HFFc6 (cell line): ENCODE results near the gene SPECC1L. TPM values are rescaled to one million over a fixed set of nuclear protein-coding genes. Genes with fewer than 3 reads are reported as not detected.
"Not testable (repeated sequence)": the region's sequence is repeated elsewhere in the genome, so short reads cannot be mapped to it uniquely, and the experiment has no call there.

ENCODE experiments used
- DNase-seq: peaks from one replicate; pipeline ENCODE4 v3.0.0-alpha.2; 2018
- H3K27ac Mint-ChIP-seq: 2 replicates; pipeline ENCODE4 v1.8.0; 2020; ENCODE audit warnings: mild to moderate bottlenecking, mixed read lengths
- H3K27me3 Mint-ChIP-seq: 2 replicates; pipeline ENCODE4 v1.8.0; 2021; ENCODE audit warnings: mild to moderate bottlenecking, moderate library complexity, mixed read lengths; ENCODE audit not compliant: insufficient read depth
- H3K36me3 Mint-ChIP-seq: 2 replicates; pipeline ENCODE4 v1.8.0; 2021; ENCODE audit warnings: low read depth, mixed read lengths
- H3K4me1 Mint-ChIP-seq: 2 replicates; pipeline ENCODE4 v1.8.0; 2020; ENCODE audit warnings: low read depth, mixed read lengths
- H3K4me3 Mint-ChIP-seq: 2 replicates; pipeline ENCODE4 v1.8.0; 2020; ENCODE audit warnings: mild to moderate bottlenecking, moderate library complexity, mixed read lengths
- H3K9me3 Mint-ChIP-seq: 2 replicates; pipeline ENCODE4 v1.8.0; 2020; ENCODE audit warnings: mild to moderate bottlenecking, mixed read lengths
- total RNA-seq, 6 experiments: library from RNA; stranded (reverse); fragmentation: NEBNext Ultra II Directional; extraction: Animal tissue kit (Norgen Biotek cat#: 25700); gene quantifications; 2 replicates in 1 of 6; 3 replicates in 5 of 6; pipeline ENCODE4 v1.2.3, GENCODE V29; 2021
- TF ChIP-seq, protein P1 (sequence below): fragments of 200-600 bp; sonication (generic); IDR thresholded peaks from 2 replicates; pipeline ENCODE4 v1.5.0; 2021; ENCODE audit warnings: antibody characterized with exemption, mild to moderate bottlenecking

The SPECC1L gene
- total RNA-seq, 6 experiments from 2014 or later = 47.3 to 61.5 (median 59.1) TPM

GRCh38 chr22:24233816-24234215, 36.8 kb upstream of the SPECC1L start:
- no peak for DNase-seq
- Mint-ChIP-seq H3K27ac (no peak overlapping the region), H3K4me3 (no peak overlapping the region), H3K27me3 (no peaks in the 10 kb centered on the region), H3K36me3 (no peaks in the 10 kb centered on the region), H3K4me1 (no peaks in the 10 kb centered on the region), H3K9me3 (no peaks in the 10 kb centered on the region)
- TF ChIP-seq, protein P1, sequence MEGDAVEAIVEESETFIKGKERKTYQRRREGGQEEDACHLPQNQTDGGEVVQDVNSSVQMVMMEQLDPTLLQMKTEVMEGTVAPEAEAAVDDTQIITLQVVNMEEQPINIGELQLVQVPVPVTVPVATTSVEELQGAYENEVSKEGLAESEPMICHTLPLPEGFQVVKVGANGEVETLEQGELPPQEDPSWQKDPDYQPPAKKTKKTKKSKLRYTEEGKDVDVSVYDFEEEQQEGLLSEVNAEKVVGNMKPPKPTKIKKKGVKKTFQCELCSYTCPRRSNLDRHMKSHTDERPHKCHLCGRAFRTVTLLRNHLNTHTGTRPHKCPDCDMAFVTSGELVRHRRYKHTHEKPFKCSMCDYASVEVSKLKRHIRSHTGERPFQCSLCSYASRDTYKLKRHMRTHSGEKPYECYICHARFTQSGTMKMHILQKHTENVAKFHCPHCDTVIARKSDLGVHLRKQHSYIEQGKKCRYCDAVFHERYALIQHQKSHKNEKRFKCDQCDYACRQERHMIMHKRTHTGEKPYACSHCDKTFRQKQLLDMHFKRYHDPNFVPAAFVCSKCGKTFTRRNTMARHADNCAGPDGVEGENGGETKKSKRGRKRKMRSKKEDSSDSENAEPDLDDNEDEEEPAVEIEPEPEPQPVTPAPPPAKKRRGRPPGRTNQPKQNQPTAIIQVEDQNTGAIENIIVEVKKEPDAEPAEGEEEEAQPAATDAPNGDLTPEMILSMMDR = no peak

DNA sequence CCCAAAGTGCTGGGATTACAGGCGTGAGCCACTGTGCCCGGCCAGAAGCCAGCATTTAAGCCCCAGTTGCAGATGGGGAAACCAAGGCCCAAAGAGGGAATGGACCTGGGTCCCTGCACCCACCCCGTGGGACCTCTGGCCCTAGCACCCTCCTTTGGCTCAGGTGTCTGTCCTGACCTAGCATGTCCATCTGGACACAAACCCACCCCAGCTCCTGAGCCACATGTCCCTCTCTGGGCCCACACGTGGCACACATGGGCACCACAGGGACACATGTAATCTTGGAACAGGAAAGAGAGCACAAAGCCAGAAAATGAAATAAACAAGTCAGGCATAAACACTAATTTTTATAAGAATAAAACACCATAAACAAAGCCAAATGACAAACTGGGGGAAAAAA, 35.3 kb upstream of the SPECC1L start:
- H3K27ac Mint-ChIP-seq = no peak overlapping the region
- no peak for DNase-seq
- TF ChIP-seq, protein P1 = no peak
- no peaks in the 10 kb centered on the region for H3K4me1 Mint-ChIP-seq
- no peak overlapping the region for H3K4me3 Mint-ChIP-seq
- no peaks in the 10 kb centered on the region for H3K27me3 Mint-ChIP-seq
- H3K36me3 Mint-ChIP-seq = no peaks in the 10 kb centered on the region
- no peaks in the 10 kb centered on the region for H3K9me3 Mint-ChIP-seq

GRCh38 chr22:24236656-24237055, 34.0 kb upstream of the SPECC1L start:
- H3K4me1 Mint-ChIP-seq = no peaks in the 10 kb centered on the region
- no peaks in the 10 kb centered on the region for H3K9me3 Mint-ChIP-seq
- no peak overlapping the region for H3K27ac Mint-ChIP-seq
- no peak overlapping the region for H3K4me3 Mint-ChIP-seq
- no peaks in the 10 kb centered on the region for H3K36me3 Mint-ChIP-seq
- H3K27me3 Mint-ChIP-seq = no peaks in the 10 kb centered on the region
- TF ChIP-seq, protein P1 = no peak
- DNase-seq = no peak

- H3K4me3 Mint-ChIP-seq, H3K27me3 Mint-ChIP-seq, H3K27ac Mint-ChIP-seq, H3K9me3 Mint-ChIP-seq, DNase-seq, H3K36me3 Mint-ChIP-seq: not testable (repeated sequence)
- H3K4me1 Mint-ChIP-seq = peaks cover 11% of the 10 kb centered on the region
Observed at GRCh38 chr22:24238101-24238694, 32.4 kb upstream of the SPECC1L start.

- H3K27ac Mint-ChIP-seq = no peak overlapping the region
- H3K27me3 Mint-ChIP-seq = no peaks in the 10 kb centered on the region
- no peaks in the 10 kb centered on the region for H3K36me3 Mint-ChIP-seq
- H3K4me1 Mint-ChIP-seq = peaks cover 25% of the 10 kb centered on the region
- TF ChIP-seq, protein P1 = no peak
- H3K9me3 Mint-ChIP-seq = no peaks in the 10 kb centered on the region
- H3K4me3 Mint-ChIP-seq = no peak overlapping the region
- no peak for DNase-seq
Observed at GRCh38 chr22:24240381-24240780, 30.2 kb upstream of the SPECC1L start.

GRCh38 chr22:24240985-24241692, 29.5 kb upstream of the SPECC1L start:
- H3K4me3 Mint-ChIP-seq, H3K27ac Mint-ChIP-seq, H3K27me3 Mint-ChIP-seq, H3K9me3 Mint-ChIP-seq, DNase-seq, H3K36me3 Mint-ChIP-seq: not testable (repeated sequence)
- peaks cover 25% of the 10 kb centered on the region for H3K4me1 Mint-ChIP-seq

GRCh38 chr22:24243417-24243816, 27.2 kb upstream of the SPECC1L start:
- H3K27me3 Mint-ChIP-seq, H3K4me3 Mint-ChIP-seq, H3K36me3 Mint-ChIP-seq, DNase-seq, H3K27ac Mint-ChIP-seq, H3K9me3 Mint-ChIP-seq: not testable (repeated sequence)
- peaks cover 32% of the 10 kb centered on the region for H3K4me1 Mint-ChIP-seq
